Activated naive CD8-positive, alpha-beta T cell treated with anti-CD3 and anti-CD28 coated beads for 36 hours (primary cell): ENCODE results near the gene RALGAPB. TPM values are rescaled to one million over a fixed set of nuclear protein-coding genes. Genes with fewer than 3 reads are reported as not detected.

Experiments
- DNase-seq: peaks from one replicate; pipeline ENCODE4 v3.0.0; 2021
- H3K27ac Mint-ChIP-seq: one replicate; pipeline ENCODE4 v1.8.0; 2022; ENCODE audit warnings: mild to moderate bottlenecking, moderate library complexity, mixed read lengths
- H3K27me3 Mint-ChIP-seq: one replicate; pipeline ENCODE4 v1.8.0; 2022; ENCODE audit warnings: mild to moderate bottlenecking, mixed read lengths
- H3K36me3 Mint-ChIP-seq: one replicate; pipeline ENCODE4 v1.8.0; 2021; ENCODE audit warnings: mild to moderate bottlenecking, mixed read lengths
- H3K4me1 Mint-ChIP-seq: one replicate; pipeline ENCODE4 v1.8.0; 2021; ENCODE audit warnings: mixed read lengths
- H3K4me3 Mint-ChIP-seq: one replicate; pipeline ENCODE4 v1.8.0; 2022; ENCODE audit warnings: mild to moderate bottlenecking, moderate library complexity, mixed read lengths
- H3K9me3 Mint-ChIP-seq: one replicate; pipeline ENCODE4 v1.8.0; 2022; ENCODE audit warnings: mixed read lengths
- total RNA-seq, 2 experiments: library from RNA; stranded (reverse); gene quantifications; one replicate each; pipeline ENCODE4 v1.2.3, GENCODE V29; 2021

RALGAPB gene
- total RNA-seq, 2 experiments from 2014 or later = 25.1 to 25.6 TPM

GRCh38 chr20:38566036-38566598 lies 93.5 kb downstream of the RALGAPB start:
- Mint-ChIP-seq H3K9me3 (no peaks in the 10 kb centered on the region), H3K27me3 (no peaks in the 10 kb centered on the region), H3K36me3 (no peaks in the 10 kb centered on the region), H3K27ac (no peak overlapping the region), H3K4me3 (no peak overlapping the region), H3K4me1 (no peaks in the 10 kb centered on the region)
- no peak for DNase-seq

DNA sequence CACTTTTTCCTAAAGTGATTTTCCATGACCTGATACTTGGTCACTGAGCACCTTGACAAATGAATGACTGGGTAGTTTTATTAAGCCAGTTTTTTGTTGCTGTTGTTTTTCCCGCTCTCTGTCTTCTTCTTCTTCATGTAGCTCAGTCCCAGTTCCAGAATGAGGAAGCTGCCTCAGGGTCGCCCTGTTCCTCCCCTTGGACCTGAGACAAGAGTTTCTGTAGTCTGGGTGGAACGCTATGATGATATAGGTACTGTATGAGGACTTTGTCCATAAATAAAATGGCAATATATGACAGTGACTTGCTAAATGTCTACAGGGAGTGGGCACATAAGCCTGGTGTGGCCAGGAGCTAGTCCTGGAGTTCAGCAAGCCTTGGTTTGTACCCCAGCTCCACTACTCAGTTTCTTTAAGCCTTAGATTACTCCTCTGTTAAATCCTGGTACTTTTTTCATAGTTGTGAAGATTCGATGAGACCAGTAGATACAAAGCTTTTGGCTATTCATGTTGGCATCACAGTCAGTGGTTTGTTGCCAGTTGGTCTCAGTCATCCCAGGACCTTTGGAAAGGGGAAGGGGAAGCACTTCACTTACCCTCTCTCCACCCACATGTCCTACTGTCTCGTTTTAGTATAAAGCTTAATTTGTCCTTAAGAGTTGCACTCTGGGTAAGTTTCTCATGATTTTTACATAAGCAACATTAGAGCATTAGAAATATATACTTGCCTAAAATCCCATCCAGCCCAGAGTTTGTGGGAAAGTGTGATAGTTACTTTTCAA lies 97.3 kb downstream of the RALGAPB start:
- Mint-ChIP-seq H3K4me3 (no peak overlapping the region), H3K36me3 (no peaks in the 10 kb centered on the region), H3K9me3 (no peaks in the 10 kb centered on the region), H3K27ac (peak overlapping the region; percentile 47), H3K27me3 (no peaks in the 10 kb centered on the region), H3K4me1 (no peaks in the 10 kb centered on the region)
- no peak for DNase-seq

- Mint-ChIP-seq H3K27me3 (no peaks in the 10 kb centered on the region), H3K9me3 (no peaks in the 10 kb centered on the region), H3K27ac (no peak overlapping the region), H3K4me3 (no peak overlapping the region), H3K4me1 (no peaks in the 10 kb centered on the region), H3K36me3 (peaks cover 2% of the 10 kb centered on the region)
- DNase-seq = no peak
These were observed 100.8 kb downstream of the RALGAPB start for GRCh38 chr20:38573413-38573812.

DNA sequence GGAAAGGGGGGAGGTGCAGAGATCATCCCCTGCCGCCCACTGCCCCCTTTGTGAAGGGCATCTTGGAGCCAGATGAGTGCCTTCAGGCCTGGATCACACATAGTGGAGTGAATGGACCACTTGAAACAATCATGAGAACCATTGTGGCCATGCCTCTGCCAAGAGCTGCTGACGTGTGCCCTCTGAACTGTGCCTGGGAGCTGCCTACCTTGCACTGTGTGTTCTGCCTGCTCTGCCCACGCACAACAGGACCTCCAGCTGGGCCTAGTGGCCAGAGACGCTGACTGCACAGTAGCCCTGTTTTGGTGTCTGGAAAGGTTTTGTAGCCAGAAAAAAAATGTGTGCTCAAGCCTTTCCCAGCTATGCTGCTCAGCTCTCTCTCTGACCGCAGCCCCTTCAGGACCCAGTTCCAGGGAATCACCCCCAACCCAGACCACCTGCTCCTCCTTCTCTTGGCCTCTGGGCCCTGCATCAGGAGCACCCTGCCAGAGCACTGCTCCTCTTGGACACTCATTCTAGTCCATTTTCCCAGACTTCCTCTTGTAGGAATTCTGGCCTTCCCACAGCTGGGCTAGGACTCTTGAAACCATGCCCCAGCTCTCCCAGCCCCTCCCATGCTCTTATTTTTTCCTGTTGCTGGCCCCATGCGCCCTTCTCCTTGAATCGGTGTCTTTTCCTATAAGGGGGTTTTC lies 106.7 kb downstream of the RALGAPB start:
- Mint-ChIP-seq H3K27ac (no peak overlapping the region), H3K36me3 (peaks cover 2% of the 10 kb centered on the region), H3K4me1 (no peaks in the 10 kb centered on the region), H3K27me3 (no peaks in the 10 kb centered on the region), H3K4me3 (no peak overlapping the region), H3K9me3 (no peaks in the 10 kb centered on the region)
- DNase-seq = no peak

GRCh38 chr20:38579921-38580320 lies 107.3 kb downstream of the RALGAPB start:
- Mint-ChIP-seq H3K4me3 (no peak overlapping the region), H3K36me3 (peaks cover 2% of the 10 kb centered on the region), H3K9me3 (no peaks in the 10 kb centered on the region), H3K27ac (no peak overlapping the region), H3K4me1 (no peaks in the 10 kb centered on the region), H3K27me3 (no peaks in the 10 kb centered on the region)
- DNase-seq = no peak

DNA sequence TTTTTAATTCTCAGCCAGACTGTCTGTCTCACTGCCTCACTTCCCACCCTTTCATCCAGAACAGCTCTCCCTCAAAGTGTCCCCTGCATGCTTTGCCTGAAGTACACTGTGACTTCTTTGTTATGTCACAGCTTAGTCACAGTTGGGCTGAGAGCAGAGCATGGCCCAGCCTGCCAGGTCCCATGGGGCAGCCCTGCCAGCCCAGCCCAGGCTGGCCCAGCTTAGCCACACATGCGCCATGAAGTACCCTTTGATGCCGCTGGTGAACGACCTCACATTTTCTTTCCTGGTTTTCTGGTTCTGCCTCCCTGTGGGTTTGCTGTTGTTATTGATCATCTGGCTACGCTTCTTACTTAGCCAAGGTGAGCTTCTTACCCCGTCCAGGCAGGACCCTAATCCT lies 108.4 kb downstream of the RALGAPB start, which contains the start of gene ADIG:
Gene ADIG (plus strand): TSS at position 185 of the 400 bp plus-strand sequence. CDS start 54 bp downstream, at position 239.
- H3K9me3 Mint-ChIP-seq = no peaks in the 10 kb centered on the region
- no peaks in the 10 kb centered on the region for H3K27me3 Mint-ChIP-seq
- H3K4me3 Mint-ChIP-seq = no peak within 1 kb of the TSS
- H3K36me3 Mint-ChIP-seq = peaks cover 2% of the 10 kb centered on the region
- no peak for DNase-seq
- H3K4me1 Mint-ChIP-seq = no peaks in the 10 kb centered on the region
- H3K27ac Mint-ChIP-seq = no peak within 1 kb of the TSS

DNA sequence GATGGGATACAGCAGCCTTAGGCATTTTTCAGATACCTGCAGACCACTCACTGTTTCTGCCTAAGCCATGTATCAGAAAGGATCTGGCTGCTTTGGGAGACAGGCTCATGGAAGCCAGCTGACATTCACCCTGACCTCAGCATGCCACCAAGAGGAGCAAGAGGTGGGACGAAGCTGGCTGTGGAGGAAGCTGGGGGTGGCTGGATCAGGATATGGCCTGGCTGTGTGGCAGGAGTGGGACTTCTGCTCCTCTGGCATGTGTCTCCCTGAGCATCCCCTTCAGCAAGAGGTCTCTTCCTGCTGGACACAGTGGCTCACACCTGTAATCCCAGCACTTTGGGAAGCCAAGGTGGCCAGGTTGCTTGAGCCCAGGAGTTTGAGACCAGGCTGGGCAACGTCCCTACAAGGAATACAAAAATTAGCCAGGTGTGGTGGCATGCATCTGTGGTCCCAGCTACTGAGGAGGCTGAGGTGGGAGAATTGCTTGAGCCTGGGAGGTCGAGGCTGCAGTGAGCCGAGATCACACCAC lies 109.3 kb downstream of the RALGAPB start:
- no peak for DNase-seq
- H3K9me3 Mint-ChIP-seq = no peaks in the 10 kb centered on the region

DNA sequence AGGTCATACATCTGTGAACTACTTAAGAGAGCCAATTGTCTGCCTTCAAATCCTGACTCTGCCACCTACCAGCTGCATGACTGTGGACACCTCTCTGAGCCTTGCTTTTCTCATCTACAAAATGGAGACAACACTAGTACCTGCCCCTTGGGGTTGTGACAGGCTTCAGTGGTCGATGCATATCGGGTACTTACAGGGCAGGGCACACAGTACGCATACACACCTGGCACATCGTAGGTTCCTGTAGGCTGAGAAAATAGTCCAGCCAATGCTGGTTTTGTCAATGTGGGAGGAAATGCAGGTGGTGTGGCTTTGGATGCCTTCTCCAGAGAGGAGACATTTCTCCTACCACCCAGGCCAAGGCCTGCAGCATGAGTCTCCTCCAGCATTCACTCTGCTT lies 110.7 kb downstream of the RALGAPB start:
- Mint-ChIP-seq H3K4me1 (no peaks in the 10 kb centered on the region), H3K4me3 (no peak overlapping the region), H3K36me3 (no peaks in the 10 kb centered on the region), H3K27ac (no peak overlapping the region), H3K9me3 (no peaks in the 10 kb centered on the region), H3K27me3 (no peaks in the 10 kb centered on the region)
- DNase-seq = no peak

More for the DNA sequence above, 109.3 kb downstream of the RALGAPB start:
- Mint-ChIP-seq H3K4me1 (no peaks in the 10 kb centered on the region), H3K27ac (no peak overlapping the region), H3K27me3 (no peaks in the 10 kb centered on the region), H3K4me3 (no peak overlapping the region), H3K36me3 (no peaks in the 10 kb centered on the region)

GRCh38 chr20:38584099-38584763 lies 111.6 kb downstream of the RALGAPB start:
- no peaks in the 10 kb centered on the region for H3K9me3 Mint-ChIP-seq
- no peak overlapping the region for H3K4me3 Mint-ChIP-seq
- H3K27ac Mint-ChIP-seq = no peak overlapping the region
- H3K36me3 Mint-ChIP-seq = no peaks in the 10 kb centered on the region
- H3K4me1 Mint-ChIP-seq = no peaks in the 10 kb centered on the region
- no peaks in the 10 kb centered on the region for H3K27me3 Mint-ChIP-seq
- DNase-seq = no peak

DNA sequence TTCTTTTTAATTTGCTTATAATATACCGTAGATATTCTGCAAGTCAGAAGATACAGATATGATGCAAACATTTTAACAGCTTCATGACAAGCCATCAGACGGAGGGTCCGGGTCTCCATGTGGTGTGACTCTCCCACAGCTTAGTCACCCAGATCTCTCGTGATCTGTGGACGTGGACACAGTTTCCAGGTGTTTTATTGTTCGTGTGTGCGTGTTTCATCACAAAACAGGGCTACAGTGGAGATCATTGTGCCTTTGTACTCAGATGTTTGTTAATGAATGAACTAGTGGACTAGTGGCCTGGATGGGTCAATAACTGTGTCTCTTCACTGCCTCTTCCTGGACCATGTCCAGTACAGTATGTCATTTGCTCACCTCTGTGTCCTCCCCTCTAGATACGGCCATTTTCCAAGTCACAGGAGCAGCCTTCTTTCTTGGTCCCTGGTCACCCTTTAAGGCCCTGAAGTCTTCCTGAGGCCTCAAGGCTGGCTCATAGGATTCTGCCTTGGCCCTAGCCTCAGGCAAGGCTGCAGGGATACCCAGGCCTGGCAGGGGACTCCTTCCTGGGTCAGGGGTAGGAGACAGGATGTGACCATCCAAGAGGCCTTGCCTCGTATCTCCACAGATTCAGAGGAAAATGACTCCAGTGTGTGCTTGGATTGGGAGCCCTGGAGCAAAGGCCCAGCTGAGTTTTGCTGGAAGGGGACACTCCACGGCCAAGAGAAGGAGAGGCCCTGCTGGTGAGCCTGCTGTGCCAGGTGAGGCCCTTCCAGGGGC lies 112.9 kb downstream of the RALGAPB start:
- H3K4me3 Mint-ChIP-seq = no peak overlapping the region
- no peak overlapping the region for H3K27ac Mint-ChIP-seq
- no peaks in the 10 kb centered on the region for H3K9me3 Mint-ChIP-seq
- no peaks in the 10 kb centered on the region for H3K27me3 Mint-ChIP-seq
- H3K4me1 Mint-ChIP-seq = no peaks in the 10 kb centered on the region
- H3K36me3 Mint-ChIP-seq = no peaks in the 10 kb centered on the region
- DNase-seq = no peak

DNA sequence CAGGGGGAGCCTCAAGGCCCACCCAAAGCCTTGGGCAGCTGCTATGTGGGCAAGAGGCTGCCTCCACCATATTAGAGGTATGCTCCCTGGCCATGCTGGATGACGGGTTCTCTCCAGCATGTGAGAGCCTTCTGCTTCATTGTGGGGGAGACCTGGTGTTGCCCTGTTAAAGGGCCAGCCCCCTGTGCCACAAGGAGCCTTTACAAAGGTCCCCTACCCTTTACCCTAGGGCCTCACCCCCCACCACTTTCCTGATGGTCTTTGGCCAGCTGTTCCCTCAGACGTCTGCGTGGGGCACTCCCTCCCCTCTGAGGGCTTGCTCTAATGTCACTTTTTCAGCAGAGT lies 113.5 kb downstream of the RALGAPB start:
- no peak overlapping the region for H3K27ac Mint-ChIP-seq
- no peak for DNase-seq
- H3K4me1 Mint-ChIP-seq = no peaks in the 10 kb centered on the region
- H3K36me3 Mint-ChIP-seq = no peaks in the 10 kb centered on the region
- no peaks in the 10 kb centered on the region for H3K27me3 Mint-ChIP-seq
- no peaks in the 10 kb centered on the region for H3K9me3 Mint-ChIP-seq
- H3K4me3 Mint-ChIP-seq = no peak overlapping the region

- no peak overlapping the region for H3K4me3 Mint-ChIP-seq
- H3K9me3 Mint-ChIP-seq = no peaks in the 10 kb centered on the region
- no peak for DNase-seq
- H3K27ac Mint-ChIP-seq = no peak overlapping the region
- peaks cover 2% of the 10 kb centered on the region for H3K4me1 Mint-ChIP-seq
- H3K36me3 Mint-ChIP-seq = no peaks in the 10 kb centered on the region
- no peaks in the 10 kb centered on the region for H3K27me3 Mint-ChIP-seq
These were observed 115.7 kb downstream of the RALGAPB start for GRCh38 chr20:38588303-38588702.

DNA sequence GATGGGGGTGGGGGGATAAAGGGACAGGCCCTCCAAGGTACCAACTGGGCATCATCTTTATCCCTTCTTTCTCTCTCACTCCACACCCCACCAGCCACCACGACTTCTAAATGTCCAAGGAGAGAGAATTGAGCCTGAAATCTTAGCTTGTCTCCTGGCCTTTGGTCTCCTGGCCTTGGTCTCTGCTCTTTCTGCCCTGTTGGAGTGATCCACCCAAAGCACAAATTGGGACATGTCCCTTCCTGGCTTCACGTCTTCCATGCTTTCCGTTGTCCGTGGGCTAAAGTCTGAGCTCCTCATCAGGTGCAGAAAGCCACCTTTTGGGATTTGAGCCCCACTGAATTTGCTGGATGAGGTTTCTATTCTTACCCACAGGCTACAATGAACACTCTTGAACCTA lies 116.7 kb downstream of the RALGAPB start:
- Mint-ChIP-seq H3K4me3 (no peak overlapping the region), H3K27ac (no peak overlapping the region), H3K9me3 (no peaks in the 10 kb centered on the region), H3K27me3 (no peaks in the 10 kb centered on the region), H3K4me1 (peaks cover 2% of the 10 kb centered on the region), H3K36me3 (no peaks in the 10 kb centered on the region)
- DNase-seq = no peak

DNA sequence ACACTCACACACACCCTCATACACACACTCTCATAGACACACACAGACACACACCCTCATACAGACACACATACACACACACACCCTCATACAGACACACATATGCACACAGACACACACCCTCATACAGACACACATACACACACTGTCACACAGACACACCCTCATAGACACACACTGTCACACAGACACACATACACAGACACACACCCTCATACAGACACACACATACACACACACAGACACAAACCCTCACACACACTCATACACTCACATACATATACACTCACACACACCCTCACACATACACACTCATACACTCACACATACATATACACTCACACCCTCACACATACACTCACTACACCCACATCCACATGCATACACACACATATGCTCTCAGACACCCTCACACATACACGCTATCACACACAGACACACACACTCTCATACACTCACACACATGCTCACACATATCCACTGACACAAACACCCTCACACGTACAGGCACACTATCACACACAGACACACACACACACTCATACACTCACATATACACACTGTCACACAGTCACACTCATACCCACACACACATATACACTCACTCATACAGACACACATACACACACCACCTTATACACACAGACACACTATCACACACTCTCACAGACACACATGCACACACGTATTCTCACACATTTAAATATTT lies 117.5 kb downstream of the RALGAPB start:
- Mint-ChIP-seq H3K27ac (no peak overlapping the region), H3K4me3 (no peak overlapping the region), H3K4me1 (peaks cover 2% of the 10 kb centered on the region), H3K36me3 (no peaks in the 10 kb centered on the region), H3K27me3 (no peaks in the 10 kb centered on the region), H3K9me3 (no peaks in the 10 kb centered on the region)
- DNase-seq = no peak
